B cell (primary cell): ENCODE data around the gene PPP2R5C. TPM values are rescaled to one million over a fixed set of nuclear protein-coding genes. Genes with fewer than 3 reads are reported as not detected.

ENCODE experiments used
- ATAC-seq: fragments of 200-7000 bp; cut with Tn5 transposase; one replicate; pipeline ENCODE4 v1.10.0; 2021; ENCODE audit warnings: low read depth, mild to moderate bottlenecking, moderate number of reproducible peaks, moderate library complexity
- CTCF ChIA-PET: fragments of 350-600 bp; sonication (Branson Sonifier 250); formaldehyde crosslinking; loops from one replicate; lab custom pipeline; 2021; ENCODE audit warnings: antibody characterized with exemption, inconsistent platforms; lab: Charles Lee
- POLR2A ChIA-PET: fragments of 350-600 bp; sonication (Branson Sonifier 250); formaldehyde crosslinking; loops from one replicate; lab custom pipeline; 2021; ENCODE audit warnings: antibody characterized with exemption; lab: Charles Lee
- DNase-seq: peaks from one replicate; pipeline ENCODE4 v3.0.0; 2013
- H2AFZ ChIP-seq: 2 replicates; pipeline ENCODE4 v1.6.1; 2012; ENCODE audit warnings: mild to moderate bottlenecking, low read depth, low read length; ENCODE audit not compliant: insufficient read depth, poor library complexity, severe bottlenecking
- H3K27ac ChIP-seq, 2 donors: 1 replicate in 1 of 2; 2 replicates in 1 of 2; pipeline ENCODE4 v1.5.1; 2012 to 2013; ENCODE audit warnings: low read length in 2 of 2, mild to moderate bottlenecking in 2 of 2, moderate library complexity in 1 of 2
- H3K27me3 ChIP-seq, 4 experiments: fragments of 200-600 bp in 1 of 4; sonication (generic) in 1 of 4; replicated peaks in 1 of 4; 1 replicate in 2 of 4; 2 replicates in 2 of 4; pipeline versions ENCODE4 v1.6.1 to v1.7.0; 2013 to 2016; ENCODE audit warnings: low read length in 3 of 4, mild to moderate bottlenecking in 2 of 4, mixed read lengths in 1 of 4, moderate library complexity in 1 of 4; ENCODE audit not compliant: insufficient read depth in 4 of 4, control insufficient read depth in 3 of 4; ENCODE audit errors: control extremely low read depth in 1 of 4
- H3K36me3 ChIP-seq, 2 experiments: replicated peaks in 1 of 2; 1 replicate in 1 of 2; 2 replicates in 1 of 2; pipeline versions ENCODE4 v1.6.1 to v1.7.1; 2013; ENCODE audit warnings: low read length in 1 of 2; ENCODE audit not compliant: insufficient read depth in 2 of 2, control insufficient read depth in 1 of 2; ENCODE audit errors: control extremely low read depth in 1 of 2, extremely low read depth in 1 of 2
- H3K4me1 ChIP-seq, 2 donors: fragments of 200-600 bp in 1 of 2; sonication (generic) in 1 of 2; 1 replicate in 1 of 2; 2 replicates in 1 of 2; pipeline versions ENCODE4 v1.5.1 to v1.6.1; 2013 to 2017; ENCODE audit warnings: low read length in 2 of 2; ENCODE audit not compliant: control insufficient read depth in 2 of 2, insufficient read depth in 2 of 2
- H3K4me2 ChIP-seq: replicated peaks from 2 replicates; pipeline ENCODE3; 2012; ENCODE audit warnings: mild to moderate bottlenecking, low read depth, low read length; ENCODE audit not compliant: poor library complexity, severe bottlenecking
- H3K4me3 ChIP-seq, 5 experiments: fragments of 200-600 bp in 1 of 5; sonication (generic) in 1 of 5; 1 replicate in 3 of 5; 2 replicates in 2 of 5; pipeline versions ENCODE4 v1.5.1 to v1.7.0; 2011 to 2016; ENCODE audit warnings: low read length in 4 of 5, mild to moderate bottlenecking in 4 of 5, low read depth in 2 of 5, control low read depth in 1 of 5, moderate library complexity in 1 of 5; ENCODE audit not compliant: insufficient read depth in 1 of 5; ENCODE audit errors: control extremely low read depth in 1 of 5, extremely low read depth in 1 of 5
- H3K79me2 ChIP-seq: fragments of 200-600 bp; sonication (generic); one replicate; pipeline ENCODE4 v1.6.0; 2016; ENCODE audit warnings: low read length; ENCODE audit not compliant: control insufficient read depth, insufficient read depth
- H3K9ac ChIP-seq: fragments of 200-600 bp; sonication (generic); 2 replicates; pipeline ENCODE4 v1.6.1; 2017; ENCODE audit warnings: mild to moderate bottlenecking, low read length, moderate library complexity
- H3K9me3 ChIP-seq, 3 donors: one replicate each; pipeline versions ENCODE4 v1.6.1 to v1.7.1; 2013; ENCODE audit warnings: low read length in 2 of 3; ENCODE audit not compliant: control insufficient read depth in 2 of 3, insufficient read depth in 1 of 3; ENCODE audit errors: control extremely low read depth in 1 of 3
- H4K20me1 ChIP-seq: 2 replicates; pipeline ENCODE4 v1.6.0; 2012; ENCODE audit warnings: mild to moderate bottlenecking, low read length; ENCODE audit not compliant: insufficient read depth, control insufficient read depth, poor library complexity, severe bottlenecking
- H3K27ac Mint-ChIP-seq: one replicate; pipeline ENCODE4 v1.8.0; 2021; ENCODE audit warnings: mixed read lengths
- H3K27me3 Mint-ChIP-seq: one replicate; pipeline ENCODE4 v1.8.0; 2021; ENCODE audit warnings: mixed read lengths
- H3K4me1 Mint-ChIP-seq: one replicate; pipeline ENCODE4 v1.8.0; 2021; ENCODE audit warnings: mixed read lengths
- H3K4me3 Mint-ChIP-seq: one replicate; pipeline ENCODE4 v1.8.0; 2021; ENCODE audit warnings: mixed read lengths
- H3K9me3 Mint-ChIP-seq: one replicate; pipeline ENCODE4 v1.8.0; 2022; ENCODE audit warnings: mixed read lengths; ENCODE audit not compliant: insufficient read depth
- CTCF ChIP-seq: fragments of 200-600 bp; IDR thresholded peaks from one replicate; pipeline ENCODE4 v1.8.0; 2022; ENCODE audit warnings: antibody characterized with exemption, mild to moderate bottlenecking
- EZH2 ChIP-seq: IDR thresholded peaks from 2 replicates; pipeline ENCODE4 v1.6.1; 2012; ENCODE audit warnings: borderline replicate concordance, low read depth, mild to moderate bottlenecking, moderate library complexity, low read length; ENCODE audit not compliant: insufficient read depth, poor library complexity, severe bottlenecking
- WGBS: methylation state at CpG from one replicate; pipeline ENCODE4 v1.1.5; 2013; ENCODE audit warnings: missing lambda C conversion rate; ENCODE audit not compliant: insufficient coverage; 5-methylcytosine and 5-hydroxymethylcytosine counted together
- intact Hi-C: fragments of 100-400 bp; cut with micrococcal nuclease; formaldehyde crosslinking; loops from one replicate; pipeline ENCODE4 v1.10.0; 2022
- polyA plus RNA-seq: library from polyadenylated mRNA; depleted of rRNA; stranded (reverse); fragments of >200 nt; gene quantifications from 2 replicates; pipeline ENCODE4 v1.2.3, GENCODE V29; 2012
- total RNA-seq, 2 donors: library from RNA; stranded (reverse); fragments of 120-200 nt in 1 of 2; gene quantifications; 1 replicate in 1 of 2; 2 replicates in 1 of 2; pipeline versions ENCODE4 v1.2.3 to v1.2.4, GENCODE V29; 2013 to 2022

Gene PPP2R5C
- total and polyA plus RNA-seq, 2 donors (not counting 1 experiment from before 2014, with no cell fraction given), result 91.7 to 330 TPM

- Histone ChIP-seq H3K4me1 (peaks cover 23 to 29% of the 10 kb centered on the region in 2 donors), H3K9ac (no peak overlapping the region), H3K27ac (peak overlapping the region in 1 of 2 donors; percentile 39), H4K20me1 (peaks cover 4% of the 10 kb centered on the region), H3K36me3 (peaks cover 0 to 13% of the 10 kb centered on the region in 2 experiments), H3K4me2 (no peak overlapping the region), H3K4me3 (no peak overlapping the region), H2AFZ (no peak overlapping the region), H3K27me3 (no peaks in the 10 kb centered on the region), H3K79me2 (peaks cover 46% of the 10 kb centered on the region), H3K9me3 (peaks cover 0 to 1% (median 0%) of the 10 kb centered on the region in 3 donors)
- DNase-seq (peak; percentile 5), ATAC-seq (no peak)
- no peak for TF ChIP-seq CTCF
- TF ChIP-seq EZH2, result no peak
- H3K9me3 Mint-ChIP-seq, result no peaks in the 10 kb centered on the region
- 90% methylated on average over 6 of the region's 11 CpGs for WGBS
- H3K4me3 Mint-ChIP-seq, result peak overlapping the region; percentile 19
- H3K27ac Mint-ChIP-seq, result peak overlapping the region; percentile 41
- H3K27me3 Mint-ChIP-seq, result no peaks in the 10 kb centered on the region
- H3K4me1 Mint-ChIP-seq, result peaks cover 27% of the 10 kb centered on the region
- intact Hi-C loops, result no loop called here
- ChIA-PET POLR2A (interaction anchor here (2.2 to 8.5 kb wide), 2 partner anchors 17 to 140 kb away, joined by 6 to 90 read pairs; no protein-coding TSS in a partner anchor), CTCF (interaction anchor here (1.0 to 6.0 kb wide), 6 partner anchors 16 to 38 kb away, joined by 4 to 44 read pairs (median 10); no protein-coding TSS in a partner anchor)
Measured at GRCh38 chr14:101808020-101808641, 46.6 kb downstream of the PPP2R5C start.
